ENCODE data around the gene WLS.

DNA sequence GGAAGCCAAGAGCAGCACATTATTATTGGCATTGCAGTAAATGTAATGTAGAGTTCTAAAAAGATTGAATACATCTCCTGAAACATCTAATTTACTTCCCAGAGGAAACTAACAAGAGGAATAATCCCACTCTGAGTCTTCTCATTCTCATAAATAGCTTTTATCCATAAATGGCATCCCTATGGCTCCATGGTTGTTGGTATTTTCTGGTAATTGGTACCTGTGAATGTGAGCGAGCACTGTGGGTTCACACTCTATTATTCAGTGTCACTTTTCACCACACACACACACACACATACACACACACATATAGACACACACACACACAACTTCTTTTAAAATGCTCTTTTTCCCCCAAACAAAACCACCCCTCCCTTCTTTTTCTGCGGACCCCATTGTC, 4.7 kb upstream of the WLS start:
- TF ChIP-seq, protein P1, sequence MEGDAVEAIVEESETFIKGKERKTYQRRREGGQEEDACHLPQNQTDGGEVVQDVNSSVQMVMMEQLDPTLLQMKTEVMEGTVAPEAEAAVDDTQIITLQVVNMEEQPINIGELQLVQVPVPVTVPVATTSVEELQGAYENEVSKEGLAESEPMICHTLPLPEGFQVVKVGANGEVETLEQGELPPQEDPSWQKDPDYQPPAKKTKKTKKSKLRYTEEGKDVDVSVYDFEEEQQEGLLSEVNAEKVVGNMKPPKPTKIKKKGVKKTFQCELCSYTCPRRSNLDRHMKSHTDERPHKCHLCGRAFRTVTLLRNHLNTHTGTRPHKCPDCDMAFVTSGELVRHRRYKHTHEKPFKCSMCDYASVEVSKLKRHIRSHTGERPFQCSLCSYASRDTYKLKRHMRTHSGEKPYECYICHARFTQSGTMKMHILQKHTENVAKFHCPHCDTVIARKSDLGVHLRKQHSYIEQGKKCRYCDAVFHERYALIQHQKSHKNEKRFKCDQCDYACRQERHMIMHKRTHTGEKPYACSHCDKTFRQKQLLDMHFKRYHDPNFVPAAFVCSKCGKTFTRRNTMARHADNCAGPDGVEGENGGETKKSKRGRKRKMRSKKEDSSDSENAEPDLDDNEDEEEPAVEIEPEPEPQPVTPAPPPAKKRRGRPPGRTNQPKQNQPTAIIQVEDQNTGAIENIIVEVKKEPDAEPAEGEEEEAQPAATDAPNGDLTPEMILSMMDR (IDR thresholded peaks at IDR 0.05): no peak
- TF ChIP-seq POLR2A (IDR thresholded peaks at IDR 0.05) (no peak), EP300 (IDR thresholded peaks at IDR 0.05) (no peak)

Data from tibial nerve (tissue), 4 donors.